OCI-LY1 (cell line): Measurements from ENCODE around the gene DUS2.

ENCODE experiments used
- H2AFZ ChIP-seq: fragments of 200-600 bp; sonication (generic), shearing (Covaris generic); 2 replicates; pipeline ENCODE4 v1.6.0; 2014; ENCODE audit warnings: antibody characterized with exemption, mild to moderate bottlenecking, low read length
- H3F3A ChIP-seq: fragments of 200-600 bp; sonication (generic), shearing (Covaris generic); 2 replicates; pipeline ENCODE4 v1.6.0; 2014; ENCODE audit warnings: mild to moderate bottlenecking, antibody characterized with exemption, low read length, moderate library complexity; ENCODE audit not compliant: insufficient read depth
- H3K27ac ChIP-seq: fragments of 200-600 bp; sonication (generic); 2 replicates; pipeline ENCODE4 v1.5.1; 2014; ENCODE audit warnings: low read length, mixed run types, mild to moderate bottlenecking, low read depth; ENCODE audit not compliant: poor library complexity, severe bottlenecking
- H3K27me3 ChIP-seq: fragments of 200-600 bp; sonication (generic); 2 replicates; pipeline ENCODE4 v1.6.0; 2014; ENCODE audit warnings: antibody characterized with exemption, mild to moderate bottlenecking, low read length, moderate library complexity; ENCODE audit not compliant: insufficient read depth
- H3K36me3 ChIP-seq: fragments of 200-600 bp; sonication (generic); 2 replicates; pipeline ENCODE4 v1.6.1; 2014; ENCODE audit warnings: mild to moderate bottlenecking, antibody characterized with exemption, low read length, moderate library complexity, mixed read lengths; ENCODE audit not compliant: insufficient read depth
- H3K4me1 ChIP-seq: fragments of 200-600 bp; sonication (generic); 2 replicates; pipeline ENCODE4 v1.5.1; 2014; ENCODE audit warnings: mild to moderate bottlenecking, low read length, moderate library complexity; ENCODE audit not compliant: insufficient read depth, severe bottlenecking
- H3K4me2 ChIP-seq: fragments of 200-600 bp; sonication (generic), shearing (Covaris generic); 2 replicates; pipeline ENCODE4 v1.6.1; 2014; ENCODE audit warnings: low read length
- H3K4me3 ChIP-seq: fragments of 200-600 bp; sonication (generic); 2 replicates; pipeline ENCODE4 v1.5.1; 2014; ENCODE audit warnings: low read length, low read depth, mild to moderate bottlenecking, mixed read lengths; ENCODE audit not compliant: poor library complexity, severe bottlenecking
- H3K79me2 ChIP-seq: fragments of 200-600 bp; shearing (Covaris generic); 2 replicates; pipeline ENCODE4 v1.6.1; 2016; ENCODE audit warnings: mixed run types, low read length, mixed read lengths; ENCODE audit not compliant: insufficient read depth
- H3K9ac ChIP-seq: fragments of 200-600 bp; sonication (generic), shearing (Covaris generic); 2 replicates; pipeline ENCODE4 v1.6.1; 2014; ENCODE audit warnings: mild to moderate bottlenecking, low read length, mixed read lengths
- H3K9me2 ChIP-seq: fragments of 200-600 bp; sonication (generic), shearing (Covaris generic); 2 replicates; pipeline ENCODE4 v1.6.1; 2014; ENCODE audit warnings: low read depth, mild to moderate bottlenecking, low read length, mixed read lengths
- H3K9me3 ChIP-seq: fragments of 200-600 bp; shearing (Covaris generic); 2 replicates; pipeline ENCODE4 v1.6.1; 2014; ENCODE audit warnings: low read length, mixed read lengths
- H4K20me1 ChIP-seq: fragments of 200-600 bp; sonication (generic), shearing (Covaris generic); 2 replicates; pipeline ENCODE4 v1.6.0; 2016; ENCODE audit warnings: mild to moderate bottlenecking, low read length; ENCODE audit not compliant: insufficient read depth
- CTCF ChIP-seq: fragments of 200-600 bp; sonication (generic), shearing (Covaris generic); IDR thresholded peaks from 2 replicates; pipeline ENCODE4 v1.5.1; 2017; ENCODE audit warnings: mild to moderate bottlenecking, antibody characterized with exemption, low read length, moderate library complexity, mixed read lengths
- EZH2 ChIP-seq: fragments of 200-600 bp; sonication (generic), shearing (Covaris generic); IDR thresholded peaks from 2 replicates; pipeline ENCODE4 v1.8.0; 2017; ENCODE audit warnings: borderline replicate concordance, mixed run types, mild to moderate bottlenecking, antibody characterized with exemption, low read length, moderate library complexity, mixed read lengths

Gene DUS2

GRCh38 chr16:68055395-68055794 lies 32.3 kb downstream of the DUS2 start:
- Histone ChIP-seq H3K4me3 (no peak overlapping the region), H3K79me2 (no peaks in the 10 kb centered on the region), H3K27ac (no peak overlapping the region), H3F3A (0 out of 2 replicates have a peak, but pooled peaks cover 3% of the 10 kb centered on the region), H3K9me3 (no peaks in the 10 kb centered on the region), H3K4me1 (no peaks in the 10 kb centered on the region), H3K36me3 (peaks cover 67% of the 10 kb centered on the region), H3K4me2 (no peak overlapping the region), H2AFZ (no peak overlapping the region), H4K20me1 (no peaks in the 10 kb centered on the region), H3K27me3 (no peaks in the 10 kb centered on the region), H3K9ac (no peak overlapping the region), H3K9me2 (no peaks in the 10 kb centered on the region)
- TF ChIP-seq CTCF: no peak
- no peak for TF ChIP-seq EZH2

- H3K27me3 ChIP-seq: no peaks in the 10 kb centered on the region
- H3K27ac ChIP-seq: no peak overlapping the region
- H2AFZ ChIP-seq: no peak overlapping the region
- no peak overlapping the region for H3K4me3 ChIP-seq
- H3K9ac ChIP-seq: no peak overlapping the region
- H3K9me2 ChIP-seq: no peaks in the 10 kb centered on the region
- H3F3A ChIP-seq: 0 out of 2 replicates have a peak, but pooled peaks cover 3% of the 10 kb centered on the region
- H3K36me3 ChIP-seq: peaks cover 52% of the 10 kb centered on the region
- H3K9me3 ChIP-seq: no peaks in the 10 kb centered on the region
- TF ChIP-seq CTCF: no peak
- TF ChIP-seq EZH2: no peak
- H3K79me2 ChIP-seq: no peaks in the 10 kb centered on the region
- H3K4me2 ChIP-seq: no peak overlapping the region
- H4K20me1 ChIP-seq: no peaks in the 10 kb centered on the region
- H3K4me1 ChIP-seq: no peaks in the 10 kb centered on the region
These were observed 36.7 kb downstream of the DUS2 start for GRCh38 chr16:68059804-68060203.

GRCh38 chr16:68061396-68061795 lies 38.3 kb downstream of the DUS2 start:
- H3K4me3 ChIP-seq: no peak overlapping the region
- H3K9me2 ChIP-seq: no peaks in the 10 kb centered on the region
- H2AFZ ChIP-seq: no peak overlapping the region
- no peaks in the 10 kb centered on the region for H3K79me2 ChIP-seq
- H4K20me1 ChIP-seq: no peaks in the 10 kb centered on the region
- H3K9me3 ChIP-seq: no peaks in the 10 kb centered on the region
- no peak overlapping the region for H3K4me2 ChIP-seq
- no peaks in the 10 kb centered on the region for H3F3A ChIP-seq
- H3K36me3 ChIP-seq: peaks cover 45% of the 10 kb centered on the region; the same call in 1 of the 2 replicates
- no peak overlapping the region for H3K9ac ChIP-seq
- TF ChIP-seq EZH2 (no peak), CTCF (no peak)
- no peaks in the 10 kb centered on the region for H3K27me3 ChIP-seq
- no peaks in the 10 kb centered on the region for H3K4me1 ChIP-seq
- no peak overlapping the region for H3K27ac ChIP-seq
